Neutrophil (primary cell): ENCODE measurements around the gene CRMP1.

Experiments used
- H3K27ac ChIP-seq: fragments of 200-600 bp; sonication (generic); 2 replicates; pipeline ENCODE4 v1.5.1; 2016; ENCODE audit warnings: mild to moderate bottlenecking, moderate library complexity
- H3K27me3 ChIP-seq: fragments of 200-600 bp; sonication (generic); 2 replicates; pipeline ENCODE4 v1.6.0; 2016; ENCODE audit warnings: mild to moderate bottlenecking
- H3K36me3 ChIP-seq: fragments of 200-600 bp; sonication (generic); 2 replicates; pipeline ENCODE4 v1.5.1; 2017
- H3K4me1 ChIP-seq, 2 experiments: fragments of 200-600 bp in 1 of 2; sonication (generic) in 1 of 2; 1 replicate in 1 of 2; 2 replicates in 1 of 2; pipeline versions ENCODE4 v1.5.1 to v1.6.1; 2013 to 2016; ENCODE audit warnings: low read depth in 1 of 2, low read length in 1 of 2, mild to moderate bottlenecking in 1 of 2, moderate library complexity in 1 of 2; ENCODE audit not compliant: control insufficient read depth in 1 of 2, insufficient read depth in 1 of 2
- H3K4me3 ChIP-seq, 2 experiments: fragments of 200-600 bp in 1 of 2; sonication (generic) in 1 of 2; 1 replicate in 1 of 2; 2 replicates in 1 of 2; pipeline ENCODE4 v1.5.1; 2013 to 2016; ENCODE audit warnings: low read depth in 1 of 2, low read length in 1 of 2, mild to moderate bottlenecking in 1 of 2, moderate library complexity in 1 of 2
- H3K9me3 ChIP-seq: fragments of 200-600 bp; sonication (generic); 2 replicates; pipeline ENCODE4 v1.5.1; 2016
- TF ChIP-seq, protein P1 (sequence below): fragments of 200-600 bp; sonication (generic); IDR thresholded peaks from 2 replicates; pipeline ENCODE4 v1.5.1; 2016; ENCODE audit warnings: antibody characterized with exemption

The CRMP1 gene

DNA sequence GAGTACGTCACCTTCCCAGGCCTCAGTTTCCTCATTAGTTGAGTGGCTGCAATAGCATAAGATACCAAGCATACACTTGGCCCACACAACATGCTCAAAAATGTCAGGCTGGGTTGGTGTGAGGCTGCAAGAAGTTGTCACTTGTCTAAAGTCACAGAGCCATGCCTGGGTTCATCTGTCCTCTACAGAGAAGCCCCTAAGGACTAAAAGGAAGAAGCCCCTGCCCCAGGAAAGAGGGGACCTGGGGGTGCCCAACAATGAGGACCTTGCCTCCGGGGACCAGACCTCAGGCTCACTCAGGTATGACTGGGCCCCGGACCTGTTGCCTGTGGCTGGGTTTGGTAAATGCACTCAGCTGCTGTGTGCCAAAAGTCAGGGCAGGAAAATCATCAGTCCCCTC, 82.7 kb downstream of the CRMP1 start:
- Histone ChIP-seq H3K27me3 (no peaks in the 10 kb centered on the region), H3K36me3 (no peaks in the 10 kb centered on the region), H3K4me1 (no peaks in the 10 kb centered on the region), H3K9me3 (no peaks in the 10 kb centered on the region), H3K27ac (no peak overlapping the region), H3K4me3 (no peak overlapping the region)
- TF ChIP-seq, protein P1, sequence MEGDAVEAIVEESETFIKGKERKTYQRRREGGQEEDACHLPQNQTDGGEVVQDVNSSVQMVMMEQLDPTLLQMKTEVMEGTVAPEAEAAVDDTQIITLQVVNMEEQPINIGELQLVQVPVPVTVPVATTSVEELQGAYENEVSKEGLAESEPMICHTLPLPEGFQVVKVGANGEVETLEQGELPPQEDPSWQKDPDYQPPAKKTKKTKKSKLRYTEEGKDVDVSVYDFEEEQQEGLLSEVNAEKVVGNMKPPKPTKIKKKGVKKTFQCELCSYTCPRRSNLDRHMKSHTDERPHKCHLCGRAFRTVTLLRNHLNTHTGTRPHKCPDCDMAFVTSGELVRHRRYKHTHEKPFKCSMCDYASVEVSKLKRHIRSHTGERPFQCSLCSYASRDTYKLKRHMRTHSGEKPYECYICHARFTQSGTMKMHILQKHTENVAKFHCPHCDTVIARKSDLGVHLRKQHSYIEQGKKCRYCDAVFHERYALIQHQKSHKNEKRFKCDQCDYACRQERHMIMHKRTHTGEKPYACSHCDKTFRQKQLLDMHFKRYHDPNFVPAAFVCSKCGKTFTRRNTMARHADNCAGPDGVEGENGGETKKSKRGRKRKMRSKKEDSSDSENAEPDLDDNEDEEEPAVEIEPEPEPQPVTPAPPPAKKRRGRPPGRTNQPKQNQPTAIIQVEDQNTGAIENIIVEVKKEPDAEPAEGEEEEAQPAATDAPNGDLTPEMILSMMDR: no peak

DNA sequence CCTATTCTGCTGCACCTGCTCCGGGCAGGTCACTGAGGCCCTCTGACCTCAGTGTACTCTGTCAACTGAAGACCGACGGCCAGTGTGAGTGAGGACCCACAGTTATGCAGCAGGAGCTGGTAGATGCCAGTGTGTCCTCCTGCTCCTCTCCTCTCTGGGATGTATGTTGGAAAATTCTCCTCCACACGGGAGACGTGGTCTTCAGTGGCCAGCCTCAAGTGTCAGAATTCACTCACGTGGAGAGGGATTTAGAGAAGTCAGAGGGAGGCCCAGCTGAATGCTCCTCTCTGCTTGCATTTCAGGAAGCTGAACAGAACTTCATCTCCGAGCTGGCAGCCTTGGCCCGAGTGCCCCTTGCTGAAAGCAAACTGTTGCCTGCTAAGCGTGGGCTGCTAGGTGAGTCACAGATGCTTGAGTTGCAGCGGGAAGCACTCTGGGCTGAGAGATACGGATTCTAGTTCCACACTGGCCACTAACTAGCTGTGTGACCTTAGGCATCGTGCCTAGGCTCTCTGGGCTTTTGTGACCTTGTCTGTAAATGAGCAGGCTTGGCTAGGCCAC, 83.6 kb downstream of the CRMP1 start:
- TF ChIP-seq, protein P1: no peak
- Histone ChIP-seq H3K9me3 (no peaks in the 10 kb centered on the region), H3K27ac (no peak overlapping the region), H3K27me3 (no peaks in the 10 kb centered on the region), H3K36me3 (no peaks in the 10 kb centered on the region), H3K4me1 (no peaks in the 10 kb centered on the region), H3K4me3 (no peak overlapping the region)

DNA sequence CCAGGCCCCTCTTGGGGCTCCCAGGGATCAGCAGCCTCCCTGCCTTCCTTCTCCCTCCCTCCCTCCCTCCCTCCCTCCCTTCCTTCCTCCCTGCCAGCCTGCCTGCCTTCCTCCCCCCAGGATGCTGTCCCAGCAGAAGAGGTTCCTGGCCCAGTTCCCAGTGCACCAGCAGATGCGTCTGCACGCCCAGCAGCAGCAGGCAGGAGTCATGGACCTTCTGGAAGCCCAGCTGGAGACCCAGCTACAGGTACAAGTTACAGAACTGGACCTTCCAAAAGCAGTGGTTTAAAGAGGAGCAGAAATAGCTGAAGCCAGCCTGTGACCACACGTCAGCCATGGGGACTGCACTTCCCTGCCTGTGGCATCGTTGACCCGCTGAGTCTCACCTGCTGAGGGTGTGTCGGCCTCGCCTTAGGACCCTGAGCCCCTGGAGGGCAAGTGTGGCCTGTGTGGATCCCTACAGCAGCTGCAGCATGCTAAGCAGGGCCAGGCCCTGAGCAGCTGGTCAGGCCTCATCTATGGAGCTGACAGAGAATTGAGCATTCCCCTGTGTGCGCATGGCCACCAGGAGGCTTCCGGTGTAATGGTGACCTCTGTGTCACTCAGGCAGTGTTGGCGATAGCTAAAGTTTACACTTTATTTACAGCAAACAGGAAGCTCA, 84.7 kb downstream of the CRMP1 start:
- TF ChIP-seq, protein P1: no peak
- Histone ChIP-seq H3K36me3 (no peaks in the 10 kb centered on the region), H3K27ac (no peak overlapping the region), H3K27me3 (no peaks in the 10 kb centered on the region), H3K4me1 (no peaks in the 10 kb centered on the region), H3K4me3 (no peak overlapping the region), H3K9me3 (no peaks in the 10 kb centered on the region)

DNA sequence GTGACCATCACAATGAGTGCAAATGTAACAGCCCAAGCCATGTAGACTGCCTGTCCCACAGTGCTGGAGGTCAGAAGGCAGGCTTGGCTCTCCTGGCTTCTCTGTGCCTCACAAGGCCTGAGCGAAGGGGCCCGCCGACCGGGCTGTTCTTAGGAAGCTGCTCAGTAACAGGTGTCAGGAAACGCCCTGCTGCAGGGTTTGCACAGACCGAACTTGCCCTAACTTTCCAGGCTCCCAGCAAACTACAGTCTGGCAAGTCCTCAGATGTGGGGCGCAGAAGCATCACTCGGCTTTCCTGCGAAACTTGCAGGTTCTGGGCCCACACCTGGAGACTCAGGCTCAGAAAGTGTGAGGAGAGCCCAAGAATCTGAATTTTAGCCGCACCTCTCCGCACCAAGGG, 87.6 kb downstream of the CRMP1 start:
- TF ChIP-seq, protein P1: no peak
- H3K36me3 ChIP-seq: no peaks in the 10 kb centered on the region

DNA sequence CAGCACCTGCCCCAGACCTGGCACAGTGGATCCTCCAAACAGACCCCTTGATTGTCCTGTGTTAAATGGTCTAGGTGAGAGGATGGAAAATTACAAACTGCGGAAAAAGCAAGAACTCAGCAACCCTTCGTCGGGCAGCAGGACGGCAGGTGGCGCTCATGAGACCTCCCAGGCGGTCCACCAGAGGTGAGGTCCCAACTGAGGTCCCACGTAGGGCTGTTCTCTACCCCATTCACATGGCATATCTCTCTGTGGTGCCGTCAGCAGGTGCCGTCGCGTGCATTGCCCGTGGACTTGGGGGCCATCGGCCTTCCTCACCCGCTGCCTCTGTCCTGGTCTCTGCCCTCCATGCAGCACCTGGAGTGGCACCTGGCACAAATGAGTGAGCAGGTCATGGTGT, 88.2 kb downstream of the CRMP1 start:
- no peaks in the 10 kb centered on the region for H3K36me3 ChIP-seq

More for the DNA sequence above, 87.6 kb downstream of the CRMP1 start:
- Histone ChIP-seq H3K27ac (no peak overlapping the region), H3K9me3 (no peaks in the 10 kb centered on the region), H3K27me3 (no peaks in the 10 kb centered on the region), H3K4me3 (no peak overlapping the region), H3K4me1 (no peaks in the 10 kb centered on the region)

More for the DNA sequence above, 88.2 kb downstream of the CRMP1 start:
- H3K27ac ChIP-seq: no peak overlapping the region
- H3K9me3 ChIP-seq: no peaks in the 10 kb centered on the region
- no peaks in the 10 kb centered on the region for H3K4me1 ChIP-seq
- TF ChIP-seq, protein P1: no peak
- no peak overlapping the region for H3K4me3 ChIP-seq
- no peaks in the 10 kb centered on the region for H3K27me3 ChIP-seq
